HL-60/S4 (cell line): ENCODE results near the gene CHRDL1.
"Not testable (repeated sequence)": the region's sequence is repeated elsewhere in the genome, so short reads cannot be mapped to it uniquely, and the experiment has no call there.

Experiments
- in situ Hi-C: fragments of 300-500 bp; cut with MboI; formaldehyde crosslinking; loops from 2 replicates; pipeline ENCODE4 v1.14.3; 2022; ENCODE audit warnings: low sequenced_read_pairs

The CHRDL1 gene

GRCh38 chrX:110795645-110796406 is at the start of gene CHRDL1:
Gene CHRDL1 (minus strand): TSS chrX:110795817. CDS start chrX:110792181, 3,636 bp downstream.
- in situ Hi-C loops = no loop called here

- in situ Hi-C loops = no loop called here
Observed at GRCh38 chrX:110836982-110837381, 41.4 kb upstream of the CHRDL1 start.

GRCh38 chrX:110836451-110836850 is 40.8 kb upstream of the CHRDL1 start:
- in situ Hi-C loops = no loop called here

- in situ Hi-C loops = no loop called here
Observed at GRCh38 chrX:110836001-110836400, 40.4 kb upstream of the CHRDL1 start.

GRCh38 chrX:110825972-110826371 is 30.4 kb upstream of the CHRDL1 start:
- in situ Hi-C loops = no loop called here

GRCh38 chrX:110816543-110816942 is 20.9 kb upstream of the CHRDL1 start:
- in situ Hi-C loops = not testable (repeated sequence)

- in situ Hi-C loops = no loop called here
Observed at GRCh38 chrX:110806145-110806544, 10.5 kb upstream of the CHRDL1 start.

GRCh38 chrX:110805303-110805702 is 9.7 kb upstream of the CHRDL1 start:
- in situ Hi-C loops = no loop called here

- in situ Hi-C loops = no loop called here
Observed at GRCh38 chrX:110804446-110804845, 8.8 kb upstream of the CHRDL1 start.

GRCh38 chrX:110803506-110803905 is 7.9 kb upstream of the CHRDL1 start:
- in situ Hi-C loops = no loop called here

- in situ Hi-C loops = no loop called here
Observed at GRCh38 chrX:110796407-110796697, 735 bp upstream of the CHRDL1 start.

- in situ Hi-C loops = no loop called here
Observed at GRCh38 chrX:110794601-110795000, 1.0 kb downstream of the CHRDL1 start.

- in situ Hi-C loops = no loop called here
Observed at GRCh38 chrX:110791071-110791470, 4.5 kb downstream of the CHRDL1 start.

GRCh38 chrX:110786486-110786885 is 9.1 kb downstream of the CHRDL1 start:
- in situ Hi-C loops = no loop called here

- in situ Hi-C loops = no loop called here
Observed at GRCh38 chrX:110759785-110760184, 35.8 kb downstream of the CHRDL1 start.

- in situ Hi-C loops = no loop called here
Observed at GRCh38 chrX:110758781-110759422, 36.7 kb downstream of the CHRDL1 start.

GRCh38 chrX:110755611-110756010 is 40.0 kb downstream of the CHRDL1 start:
- in situ Hi-C loops = no loop called here

GRCh38 chrX:110755061-110755460 is 40.6 kb downstream of the CHRDL1 start:
- in situ Hi-C loops = no loop called here

- in situ Hi-C loops = no loop called here
Observed at GRCh38 chrX:110750526-110751189, 45.0 kb downstream of the CHRDL1 start.

GRCh38 chrX:110748256-110748806 is 47.3 kb downstream of the CHRDL1 start:
- in situ Hi-C loops = no loop called here

GRCh38 chrX:110746014-110746413 is 49.6 kb downstream of the CHRDL1 start:
- in situ Hi-C loops = no loop called here

GRCh38 chrX:110745288-110745687 is 50.3 kb downstream of the CHRDL1 start:
- in situ Hi-C loops = no loop called here
